Adrenal gland (tissue), 12 donors: Measurements from ENCODE around the gene LIPA. TPM values are rescaled to one million over a fixed set of nuclear protein-coding genes. Genes with fewer than 3 reads are reported as not detected.
A peak's percentile ranks its signal among the peaks of the same experiment; 100 is the strongest.
"Not testable (repeated sequence)": the region's sequence is repeated elsewhere in the genome, so short reads cannot be mapped to it uniquely, and the experiment has no call there.

ENCODE experiments used
- DNase-seq, 7 donors: peaks; one replicate each; pipeline ENCODE4 v3.0.0-alpha.2; 2019 to 2020
- H3K27ac ChIP-seq, 5 donors: fragments of 200-600 bp; sonication (generic) in 4 of 5; 1 replicate in 3 of 5; 2 replicates in 2 of 5; pipeline versions ENCODE4 v1.5.1 to v1.8.0; 2016 to 2020; ENCODE audit warnings: mild to moderate bottlenecking in 1 of 5
- H3K27me3 ChIP-seq: fragments of 200-600 bp; 2 replicates; pipeline ENCODE4 v1.8.0; 2021
- H3K36me3 ChIP-seq, 2 donors: fragments of 200-600 bp; replicated peaks in 1 of 2; 1 replicate in 1 of 2; 2 replicates in 1 of 2; pipeline versions ENCODE4 v1.5.1 to v1.8.0; 2018 to 2022
- H3K4me1 ChIP-seq, 2 donors: fragments of 200-600 bp; replicated peaks in 1 of 2; 1 replicate in 1 of 2; 2 replicates in 1 of 2; pipeline versions ENCODE4 v1.5.1 to v1.8.0; 2018 to 2021
- H3K4me3 ChIP-seq, 4 donors: fragments of 200-600 bp; sonication (generic) in 3 of 4; one replicate each; pipeline ENCODE4 v1.5.1; 2016 to 2018
- H3K9me3 ChIP-seq, 3 donors: fragments of 200-600 bp; sonication (generic) in 1 of 3; replicated peaks in 1 of 3; 1 replicate in 2 of 3; 2 replicates in 1 of 3; pipeline versions ENCODE4 v1.5.1 to v1.8.0; 2016 to 2021
- POLR2A ChIP-seq, 2 donors: fragments of 450-650 bp; IDR thresholded peaks; one replicate each; pipeline ENCODE4 v1.6.1; 2017; ENCODE audit warnings: antibody characterized with exemption in 2 of 2, mild to moderate bottlenecking in 2 of 2, moderate library complexity in 1 of 2
- WGBS, 4 donors: extraction: QIAGEN DNeasy Blood & Tissue Kit in 2 of 4; methylation state at CpG; one replicate each; pipeline versions ENCODE4 v1.1.5 to v1.1.7; 2013 to 2017; 5-methylcytosine and 5-hydroxymethylcytosine counted together
- intact Hi-C, 2 donors: fragments of 100-400 bp; cut with DNase I; formaldehyde crosslinking; loops; one replicate each; pipeline versions ENCODE4 v1.14.1 to v1.15.0; 2022 to 2023
- polyA plus RNA-seq, 3 donors: library from polyadenylated mRNA; stranded (reverse); fragments of 200-250 nt in 2 of 3; fragments of 350-450 nt in 1 of 3; fragmentation: Illumina TruSeq in 1 of 3; extraction: RNeasy Lipid Tissue Mini Kit (QIAGEN cat#74804) in 1 of 3; gene quantifications; one replicate each; pipeline ENCODE4 v1.2.3, GENCODE V29; 2013 to 2014
- total RNA-seq, 9 donors: library from RNA; depleted of rRNA in 4 of 9; stranded (reverse); fragments of >200 nt in 4 of 9; fragments of 120-200 nt in 1 of 9; fragmentation: NEBNext Ultra II Directional in 1 of 9; extraction: Animal tissue kit (Norgen Biotek cat#: 25700) in 1 of 9; gene quantifications; one replicate each; pipeline versions ENCODE4 v1.1.0 to v1.2.4, GENCODE V29; 2013 to 2023
- TF ChIP-seq, protein P1 (sequence below), 6 experiments: fragments of 450-650 bp in 4 of 6; fragments of 200-600 bp in 2 of 6; sonication (generic) in 1 of 6; IDR thresholded peaks; 1 replicate in 5 of 6; 2 replicates in 1 of 6; pipeline versions ENCODE4 v1.5.1 to v1.8.0; 2016 to 2021; ENCODE audit warnings: antibody characterized with exemption in 6 of 6, mild to moderate bottlenecking in 2 of 6, moderate library complexity in 1 of 6
- donor health status: healthy with polysubstance abuse.
- donor health status: Bipolar disorder and iron deficiency.
- donor health status: DM: yes; HTN: yes; CAD: no.
- donor health status: DM: no; HTN: no; CAD: no.
- donor health status: DM: no; HTN: no; CAD: no.
- donor health status: DM: yes; HTN: yes; CAD: no.

Gene LIPA
- total and polyA plus RNA-seq, 12 donors, result 15.9 to 202 (median 109) TPM

DNA sequence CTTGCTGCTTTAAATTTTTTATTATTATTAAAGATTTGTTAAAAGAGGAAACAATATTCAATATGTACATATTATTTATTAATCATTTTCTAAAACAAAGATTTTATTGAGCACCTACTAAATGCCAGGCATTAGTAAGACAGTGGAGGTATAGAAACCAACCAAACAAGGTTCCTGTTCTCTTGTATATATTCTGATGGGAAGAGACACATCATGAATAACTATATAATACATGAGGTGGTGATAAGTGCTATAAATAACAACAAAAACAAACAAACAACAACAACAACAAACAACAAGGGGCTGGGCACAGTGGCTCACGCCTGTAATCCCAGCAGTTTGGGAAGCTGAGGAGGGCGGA, 630 bp upstream of the LIPA start:
- Histone ChIP-seq H3K4me3 (peak overlapping the region in 1 of 4 donors; percentile 82), H3K27ac (peak overlapping the region in 2 of 5 donors; percentile 72 to 86), H3K9me3 (no peaks in the 10 kb centered on the region), H3K36me3 (no peaks in the 10 kb centered on the region), H3K4me1 (peaks cover 6 to 27% of the 10 kb centered on the region in 2 donors), H3K27me3 (no peaks in the 10 kb centered on the region)
- no peak for DNase-seq
- WGBS, 4 donors, result 75 to 86% (median 81%) methylated on average over 2 of the region's 2 CpGs
- intact Hi-C loops, result no loop called here
- TF ChIP-seq POLR2A (IDR thresholded peaks at IDR 0.05), result no peak
- TF ChIP-seq, protein P1, sequence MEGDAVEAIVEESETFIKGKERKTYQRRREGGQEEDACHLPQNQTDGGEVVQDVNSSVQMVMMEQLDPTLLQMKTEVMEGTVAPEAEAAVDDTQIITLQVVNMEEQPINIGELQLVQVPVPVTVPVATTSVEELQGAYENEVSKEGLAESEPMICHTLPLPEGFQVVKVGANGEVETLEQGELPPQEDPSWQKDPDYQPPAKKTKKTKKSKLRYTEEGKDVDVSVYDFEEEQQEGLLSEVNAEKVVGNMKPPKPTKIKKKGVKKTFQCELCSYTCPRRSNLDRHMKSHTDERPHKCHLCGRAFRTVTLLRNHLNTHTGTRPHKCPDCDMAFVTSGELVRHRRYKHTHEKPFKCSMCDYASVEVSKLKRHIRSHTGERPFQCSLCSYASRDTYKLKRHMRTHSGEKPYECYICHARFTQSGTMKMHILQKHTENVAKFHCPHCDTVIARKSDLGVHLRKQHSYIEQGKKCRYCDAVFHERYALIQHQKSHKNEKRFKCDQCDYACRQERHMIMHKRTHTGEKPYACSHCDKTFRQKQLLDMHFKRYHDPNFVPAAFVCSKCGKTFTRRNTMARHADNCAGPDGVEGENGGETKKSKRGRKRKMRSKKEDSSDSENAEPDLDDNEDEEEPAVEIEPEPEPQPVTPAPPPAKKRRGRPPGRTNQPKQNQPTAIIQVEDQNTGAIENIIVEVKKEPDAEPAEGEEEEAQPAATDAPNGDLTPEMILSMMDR (IDR thresholded peaks at IDR 0.05), result no peak

DNA sequence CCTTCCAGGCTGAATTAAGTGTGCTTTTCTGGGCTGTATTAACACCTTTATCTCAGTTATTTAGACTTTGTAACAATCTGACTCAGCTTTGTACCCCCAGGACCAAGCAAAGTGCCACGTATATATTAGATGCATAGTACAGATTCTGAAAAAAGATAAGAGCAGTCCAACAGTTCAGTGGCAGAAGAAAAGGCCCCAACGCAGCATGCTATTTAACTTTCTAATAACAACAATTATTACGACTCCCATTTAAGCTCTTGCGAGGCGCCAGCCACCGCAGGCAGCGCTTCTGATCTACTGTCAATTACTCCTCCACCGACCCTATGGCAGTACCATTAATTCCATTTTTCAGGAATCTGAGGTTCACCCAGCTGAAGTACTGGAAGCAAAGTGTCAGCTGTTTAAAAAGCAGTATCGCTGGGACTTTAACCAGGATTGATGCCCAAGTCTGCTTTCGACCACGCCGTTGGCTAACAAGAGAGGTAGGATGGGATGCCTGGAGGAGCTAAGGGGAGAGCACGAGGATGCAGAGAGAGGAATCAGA, 638 bp downstream of the LIPA start:
- no peaks in the 10 kb centered on the region for H3K9me3 ChIP-seq
- H3K36me3 ChIP-seq, result no peaks in the 10 kb centered on the region
- 29 to 35% (median 30%) methylated on average over 13 of the region's 13 CpGs for WGBS, 4 donors
- peaks cover 6 to 20% of the 10 kb centered on the region in 2 donors for H3K4me1 ChIP-seq
- DNase-seq, result no peak
- H3K27me3 ChIP-seq, result no peaks in the 10 kb centered on the region
- H3K27ac ChIP-seq, result peak overlapping the region in 4 of 5 donors; percentile 2 to 86 (median 72)
- H3K4me3 ChIP-seq, result peak overlapping the region; percentile 34 to 94 (median 82)
- intact Hi-C loops, result no loop called here
- no peak for TF ChIP-seq POLR2A (IDR thresholded peaks at IDR 0.05)
- TF ChIP-seq, protein P1 (IDR thresholded peaks at IDR 0.05), result no peak

DNA sequence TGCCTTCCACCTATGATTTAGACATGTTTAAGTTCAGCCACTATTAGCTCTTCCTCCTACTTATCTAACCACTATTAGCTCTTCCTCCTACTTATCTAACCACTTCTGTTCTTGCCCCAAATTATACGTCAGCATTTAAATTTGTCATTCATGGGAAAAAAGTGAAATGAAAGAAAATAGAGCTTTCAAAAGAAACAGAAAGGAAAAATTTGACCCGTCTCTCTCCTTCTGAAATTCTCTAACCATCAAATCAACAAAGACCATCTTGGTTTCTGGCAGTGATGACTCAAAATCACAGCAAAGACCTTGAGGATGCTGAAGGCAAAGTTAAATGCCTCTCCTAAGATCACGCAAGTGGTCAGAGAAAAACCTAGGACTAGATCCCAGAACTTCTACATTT, 2.6 kb downstream of the LIPA start:
- TF ChIP-seq, protein P1 (IDR thresholded peaks at IDR 0.05), result no peak
- TF ChIP-seq POLR2A (IDR thresholded peaks at IDR 0.05), result no peak
- no peaks in the 10 kb centered on the region for H3K9me3 ChIP-seq
- H3K27ac ChIP-seq, result no peak overlapping the region
- DNase-seq, result no peak
- no peak overlapping the region for H3K4me3 ChIP-seq
- 43 to 59% (median 46%) methylated on average over 3 of the region's 3 CpGs for WGBS, 4 donors
- peaks cover 0 to 4% of the 10 kb centered on the region in 2 donors for H3K36me3 ChIP-seq
- no peaks in the 10 kb centered on the region for H3K27me3 ChIP-seq
- intact Hi-C loops, result no loop called here
- H3K4me1 ChIP-seq, result peaks cover 6 to 20% of the 10 kb centered on the region in 2 donors

DNA sequence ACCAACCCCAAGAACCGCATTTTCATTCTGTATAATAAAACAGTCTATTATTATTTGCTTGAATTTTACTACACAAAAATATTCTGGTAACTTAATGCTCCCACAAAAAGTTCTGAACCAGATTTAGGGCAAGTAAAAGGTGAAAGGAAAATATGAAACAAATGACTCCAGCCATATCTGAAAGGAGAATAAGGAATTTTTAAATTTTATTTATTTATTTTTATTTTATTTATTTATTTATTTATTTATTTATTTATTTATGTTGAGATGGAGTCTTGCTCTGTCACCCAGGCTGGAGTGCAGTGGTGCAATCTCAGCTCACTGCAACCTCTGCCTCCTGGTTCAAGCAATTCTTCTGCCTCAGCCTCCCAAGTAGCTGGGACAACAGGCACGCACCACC, 4.0 kb downstream of the LIPA start:
- H3K4me1 ChIP-seq, result peaks cover 6 to 21% of the 10 kb centered on the region in 2 donors
- H3K27ac ChIP-seq, H3K9me3 ChIP-seq, H3K4me3 ChIP-seq, H3K27me3 ChIP-seq, H3K36me3 ChIP-seq, intact Hi-C loops, DNase-seq: not testable (repeated sequence)
- WGBS, 4 donors, result 96 to 97% (median 97%) methylated on average over 2 of the region's 2 CpGs

DNA sequence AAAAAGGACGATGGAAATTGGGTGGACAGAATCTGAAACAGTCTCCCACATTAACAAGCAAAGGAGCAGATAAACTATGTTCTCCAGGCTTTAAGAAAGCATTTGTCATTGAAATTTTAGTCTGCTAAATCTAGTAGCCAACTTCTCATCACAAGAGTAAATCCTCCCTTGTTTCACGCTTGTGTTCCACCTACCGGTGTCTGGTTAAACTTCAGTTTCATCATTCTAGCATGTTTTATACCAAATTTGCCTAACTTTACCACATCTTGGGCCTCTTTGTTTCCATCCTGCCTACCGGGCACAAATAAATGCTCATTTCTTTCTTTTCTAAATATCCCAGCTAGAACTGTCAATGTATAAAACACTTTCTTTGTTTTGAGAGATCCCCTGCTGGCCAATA, 5.8 kb downstream of the LIPA start:
- Histone ChIP-seq H3K9me3 (no peaks in the 10 kb centered on the region), H3K36me3 (peaks cover 0 to 4% of the 10 kb centered on the region in 2 donors), H3K4me1 (peaks cover 12 to 23% of the 10 kb centered on the region in 2 donors), H3K27ac (no peak overlapping the region), H3K4me3 (no peak overlapping the region), H3K27me3 (no peaks in the 10 kb centered on the region)
- no peak for DNase-seq
- WGBS, 4 donors, result 66 to 89% (median 71%) methylated on average over 4 of the region's 4 CpGs
- TF ChIP-seq, protein P1 (IDR thresholded peaks at IDR 0.05), result no peak
- no peak for TF ChIP-seq POLR2A (IDR thresholded peaks at IDR 0.05)
- intact Hi-C loops, result no loop called here
